ENCODE results near the gene CADM3.

GRCh38 chr1:159177272-159177907 lies 6.0 kb downstream of the CADM3 start:
- TF ChIP-seq CTCF (IDR thresholded peaks at IDR 0.05): no peak
- TF ChIP-seq EZH2 (IDR thresholded peaks at IDR 0.05; ENCODE audit: borderline replicate concordance, insufficient read depth, low read depth, low read length, poor library complexity, severe bottlenecking): no peak
